A549 (cell line): ENCODE measurements around the gene XKR7. TPM values are rescaled to one million over a fixed set of nuclear protein-coding genes. Genes with fewer than 3 reads are reported as not detected.

Experiments used
- ATAC-seq, 2 experiments: fragments of 200-7000 bp in 1 of 2; fragments of >200 bp in 1 of 2; cut with Nextera tagmentation in 1 of 2; cut with Tn5 transposase in 1 of 2; 3 replicates each; pipeline versions ENCODE4 v1.8.0 to v1.9.1; 2018 to 2020; ENCODE audit warnings: mild to moderate bottlenecking in 1 of 2, moderate library complexity in 1 of 2
- CTCF ChIA-PET: fragments of 300-600 bp; sonication (Branson Sonifier 250); formaldehyde crosslinking; extraction: SDS; loops from one replicate; lab custom pipeline; 2021; ENCODE audit warnings: antibody characterized with exemption, inconsistent platforms; lab: Yijun Ruan, JAX
- POLR2A ChIA-PET: fragments of 350-600 bp; formaldehyde crosslinking; extraction: SDS; loops from one replicate; lab custom pipeline; 2021; ENCODE audit warnings: antibody characterized with exemption, inconsistent platforms; lab: Yijun Ruan, JAX
- DNase-seq, 2 experiments: peaks; one replicate each; pipeline versions ENCODE4 v3.0.0 to v3.0.0-alpha.2; 2011 to 2016; ENCODE audit warnings: low read depth in 1 of 2, low spot score in 1 of 2
- FAIRE-seq: peaks from 2 replicates; lab custom pipeline; 2011; peaks lifted over from hg19 to GRCh38; lab: Jason Lieb, UNC
- H3K27ac ChIP-seq, 2 experiments: fragments of >200 bp; sonication (Bioruptor Twin); formaldehyde crosslinking; 3 replicates each; pipeline ENCODE4 v1.5.1; 2016 to 2017
- H3K4me1 ChIP-seq: fragments of >200 bp; sonication (Bioruptor Twin); formaldehyde crosslinking; 3 replicates; pipeline ENCODE4 v1.6.1; 2016
- H3K4me2 ChIP-seq: fragments of >200 bp; sonication (Bioruptor Twin); formaldehyde crosslinking; 3 replicates; pipeline ENCODE4 v1.6.1; 2016
- H3K4me3 ChIP-seq: fragments of >200 bp; sonication (Bioruptor Twin); formaldehyde crosslinking; 3 replicates; pipeline ENCODE4 v1.5.1; 2016
- H3K9me3 ChIP-seq: fragments of >200 bp; sonication (Bioruptor Twin); formaldehyde crosslinking; 3 replicates; pipeline ENCODE4 v1.6.1; 2016
- BCL3 ChIP-seq: fragments of >200 bp; sonication (Bioruptor Twin); formaldehyde crosslinking; IDR thresholded peaks from 3 replicates; pipeline ENCODE4 v1.6.1; 2016
- CBX2 ChIP-seq: fragments of 200-600 bp; sonication (generic); IDR thresholded peaks from 2 replicates; pipeline ENCODE4 v1.6.1; 2016; ENCODE audit warnings: low read depth, mild to moderate bottlenecking, borderline replicate concordance
- CHD4 ChIP-seq: fragments of 200-600 bp; sonication (generic); IDR thresholded peaks from 2 replicates; pipeline ENCODE4 v1.6.1; 2016; ENCODE audit warnings: antibody characterized with exemption, mild to moderate bottlenecking, borderline replicate concordance
- CTCF ChIP-seq: fragments of >200 bp; sonication (Bioruptor Twin); formaldehyde crosslinking; IDR thresholded peaks from 3 replicates; pipeline ENCODE4 v1.5.1; 2016
- EHF ChIP-seq: fragments of 250-450 bp; sonication (Bioruptor Pico); IDR thresholded peaks from 2 replicates; pipeline ENCODE4 v1.5.0; 2020; ENCODE audit warnings: mild to moderate bottlenecking
- ESRRA ChIP-seq: fragments of 150-350 bp; IDR thresholded peaks from 2 replicates; pipeline ENCODE4 v1.6.1; 2014; ENCODE audit warnings: mild to moderate bottlenecking, low read length, borderline replicate concordance
- FOSL2 ChIP-seq, 2 experiments: fragments of 450-650 bp in 1 of 2; fragments of >200 bp in 1 of 2; sonication (Bioruptor Twin) in 1 of 2; formaldehyde crosslinking; IDR thresholded peaks; 2 replicates each; pipeline versions ENCODE4 v1.5.0 to v1.6.1; 2016 to 2020; ENCODE audit warnings: mild to moderate bottlenecking in 1 of 2, moderate library complexity in 1 of 2
- FOXS1 ChIP-seq: fragments of 250-450 bp; sonication (Bioruptor Pico); IDR thresholded peaks from 2 replicates; pipeline ENCODE4 v1.5.0; 2020; ENCODE audit warnings: mild to moderate bottlenecking, moderate library complexity
- GATA3 ChIP-seq: IDR thresholded peaks from 2 replicates; pipeline ENCODE4 v1.6.1; 2012; ENCODE audit warnings: borderline replicate concordance
- HDAC2 ChIP-seq: fragments of 200-600 bp; sonication (generic); IDR thresholded peaks from 2 replicates; pipeline ENCODE4 v1.6.1; 2016
- HES2 ChIP-seq: fragments of >200 bp; sonication (Bioruptor Twin); formaldehyde crosslinking; IDR thresholded peaks from 2 replicates; pipeline ENCODE4 v1.6.1; 2016
- HOXA7 ChIP-seq: fragments of 250-450 bp; sonication (Bioruptor Pico); IDR thresholded peaks from 2 replicates; pipeline ENCODE4 v1.5.0; 2020; ENCODE audit warnings: mild to moderate bottlenecking, moderate library complexity
- KDM1A ChIP-seq: fragments of 200-600 bp; sonication (generic); IDR thresholded peaks from 2 replicates; pipeline ENCODE4 v1.6.1; 2016; ENCODE audit warnings: low read depth, mild to moderate bottlenecking
- KDM5A ChIP-seq: fragments of 200-600 bp; sonication (generic); IDR thresholded peaks from 2 replicates; pipeline ENCODE4 v1.6.1; 2016; ENCODE audit warnings: antibody characterized with exemption, mild to moderate bottlenecking
- MAZ ChIP-seq: fragments of 150-350 bp; IDR thresholded peaks from 2 replicates; pipeline ENCODE4 v1.6.1; 2014; ENCODE audit warnings: antibody characterized with exemption, low read depth, low read length, borderline replicate concordance
- NPAS2 ChIP-seq: fragments of 250-450 bp; sonication (Bioruptor Pico); IDR thresholded peaks from 2 replicates; pipeline ENCODE4 v1.8.0; 2022; ENCODE audit warnings: mild to moderate bottlenecking, moderate library complexity, borderline replicate concordance
- NR3C1 ChIP-seq: fragments of >200 bp; sonication (Bioruptor Twin); formaldehyde crosslinking; IDR thresholded peaks from 3 replicates; pipeline ENCODE4 v1.6.1; 2017
- PHF8 ChIP-seq: fragments of 200-600 bp; sonication (generic); IDR thresholded peaks from 2 replicates; pipeline ENCODE4 v1.6.1; 2016; ENCODE audit warnings: low read depth, mild to moderate bottlenecking, antibody characterized with exemption, moderate library complexity, borderline replicate concordance
- POLR2A ChIP-seq: IDR thresholded peaks from 2 replicates; pipeline ENCODE4 v1.6.1; 2012; ENCODE audit warnings: mild to moderate bottlenecking, low read length
- RAD21 ChIP-seq, 2 experiments: fragments of >200 bp in 1 of 2; sonication (Bioruptor Twin) in 1 of 2; formaldehyde crosslinking in 1 of 2; IDR thresholded peaks in 1 of 2; conservative IDR thresholded peaks in 1 of 2; 2 replicates in 1 of 2; 3 replicates in 1 of 2; pipeline ENCODE4 v1.6.1; 2012 to 2018; ENCODE audit warnings: inconsistent platforms in 1 of 2
- RARB ChIP-seq: fragments of 250-450 bp; sonication (Bioruptor Pico); IDR thresholded peaks from 2 replicates; pipeline ENCODE4 v1.8.0; 2021; ENCODE audit warnings: mild to moderate bottlenecking, moderate library complexity
- REST ChIP-seq: fragments of 200-600 bp; sonication (generic); IDR thresholded peaks from 2 replicates; pipeline ENCODE4 v1.6.1; 2016; ENCODE audit warnings: antibody characterized with exemption, mild to moderate bottlenecking, moderate library complexity
- TFCP2L1 ChIP-seq: fragments of 250-450 bp; sonication (Bioruptor Pico); IDR thresholded peaks from 2 replicates; pipeline ENCODE4 v1.5.0; 2021; ENCODE audit warnings: mild to moderate bottlenecking
- USF2 ChIP-seq: fragments of 450-650 bp; IDR thresholded peaks from 2 replicates; pipeline ENCODE4 v1.6.1; 2014; ENCODE audit warnings: antibody characterized with exemption
- ZSCAN20 ChIP-seq: fragments of 250-450 bp; sonication (Bioruptor Pico); IDR thresholded peaks from 2 replicates; pipeline ENCODE4 v1.8.0; 2022; ENCODE audit warnings: mild to moderate bottlenecking, moderate library complexity
- WGBS: methylation state at CpG from one replicate; pipeline ENCODE4 v1.1.6; 2017; ENCODE audit errors: missing lambda C conversion rate; 5-methylcytosine and 5-hydroxymethylcytosine counted together
- polyA plus RNA-seq, 4 experiments: library from polyadenylated mRNA; depleted of rRNA in 3 of 4; stranded (reverse); fragments of >200 nt; fragmentation: RNase III in 1 of 4; extraction: RNeasy Plus Mini Kit Qiagen cat#74134 plus additional on column Dnase treatment in 1 of 4; gene quantifications; 2 replicates in 3 of 4; 3 replicates in 1 of 4; pipeline ENCODE4 v1.2.3, GENCODE V29; 2011 to 2017

Gene XKR7
- polyA plus RNA-seq, 2 of the 4 experiments (the other 2 are of a cell fraction) = 0.01 TPM; not detected in 1

- CTCF ChIA-PET = interaction anchor here (1.1 to 2.5 kb wide), 2 partner anchors 30 to 170 kb away, joined by 3 to 9 read pairs; partner anchors contain the start of gene PDRG1
- no peaks in the 10 kb centered on the region for H3K4me1 ChIP-seq
- POLR2A ChIA-PET = no interaction called here
- no peak for ATAC-seq
- TF ChIP-seq PHF8 = no peak
- TF ChIP-seq HOXA7 (CRISPR knock-in tag) = no peak
- TF ChIP-seq HES2 = no peak
- TF ChIP-seq RARB = no peak
- TF ChIP-seq RAD21 (conservative IDR thresholded peaks at IDR 0.05 in 1 of 2, IDR thresholded peaks at IDR 0.05 in 1 of 2) = no peak
- TF ChIP-seq GATA3 = no peak
- no peak for TF ChIP-seq KDM5A
- TF ChIP-seq REST = no peak
- no peak for TF ChIP-seq ZSCAN20 (CRISPR knock-in tag)
- TF ChIP-seq FOXS1 (CRISPR knock-in tag) = no peak
- no peak for TF ChIP-seq MAZ
- TF ChIP-seq NR3C1 = no peak
- TF ChIP-seq POLR2A = no peak
- TF ChIP-seq TFCP2L1 (CRISPR knock-in tag) = no peak
- TF ChIP-seq, all 56 proteins: peak for 0
- FAIRE-seq (no peak), DNase-seq (no peak)
- Histone ChIP-seq H3K4me2 (no peak overlapping the region), H3K9me3 (no peaks in the 10 kb centered on the region), H3K27ac (no peak overlapping the region), H3K4me3 (no peak overlapping the region)
- WGBS = 27% methylated on average over 4 of the region's 4 CpGs
Measured at GRCh38 chr20:31922181-31922580, 45.8 kb upstream of the XKR7 start.

- no peaks in the 10 kb centered on the region for H3K9me3 ChIP-seq
- no peak for FAIRE-seq
- H3K4me3 ChIP-seq = no peak overlapping the region
- no peaks in the 10 kb centered on the region for H3K4me1 ChIP-seq
- ChIA-PET POLR2A (no interaction called here), CTCF (interaction anchor here (1.1 to 2.5 kb wide), 3 partner anchors 9 to 169 kb away, joined by 3 to 9 read pairs (median 5); partner anchors contain the start of gene PDRG1)
- no peak for ATAC-seq
- DNase-seq = no peak
- 59% methylated on average over 4 of the region's 4 CpGs for WGBS
- TF ChIP-seq CHD4 (no peak), NPAS2 (no peak), HES2 (no peak), FOSL2 (IDR thresholded peaks at IDR 0.05) (no peak), FOSL2 (CRISPR knock-in tag; IDR thresholded peaks at IDR 0.05) (no peak), ESRRA (no peak), CTCF (no peak), GATA3 (no peak), EHF (CRISPR knock-in tag) (no peak), KDM1A (no peak), PHF8 (no peak), BCL3 (no peak), HDAC2 (no peak), CBX2 (no peak), USF2 (no peak)
- H3K27ac ChIP-seq = no peak overlapping the region
- no peak overlapping the region for H3K4me2 ChIP-seq
Measured at GRCh38 chr20:31922588-31922987, 45.4 kb upstream of the XKR7 start.
